SK-N-SH (cell line): ENCODE data around the gene YOD1. TPM values are rescaled to one million over a fixed set of nuclear protein-coding genes. Genes with fewer than 3 reads are reported as not detected.

ENCODE experiments used
- CTCF ChIA-PET: fragments of 300-600, 350-600 bp; formaldehyde crosslinking; extraction: SDS; loops from one replicate; lab custom pipeline; 2021; lab: Yijun Ruan, JAX
- POLR2A ChIA-PET: fragments of 350-600 bp; sonication (Branson Sonifier 250); formaldehyde crosslinking; extraction: SDS; loops from one replicate; lab custom pipeline; 2020; ENCODE audit warnings: antibody characterized with exemption, inconsistent platforms; lab: Yijun Ruan, JAX
- DNase-seq: peaks from one replicate; pipeline ENCODE4 v3.0.0; 2012
- H2AFZ ChIP-seq: fragments of 200-600 bp; sonication (generic); 2 replicates; pipeline ENCODE4 v1.8.1; 2016; ENCODE audit warnings: antibody characterized with exemption, mild to moderate bottlenecking, low read depth
- H3F3A ChIP-seq: fragments of 200-600 bp; sonication (generic); replicated peaks from 2 replicates; pipeline ENCODE3; 2016; ENCODE audit warnings: antibody characterized with exemption, mild to moderate bottlenecking; ENCODE audit not compliant: insufficient read depth
- H3K27ac ChIP-seq, 2 experiments: fragments of 200-500 bp in 1 of 2; fragments of 200-600 bp in 1 of 2; sonication (Bioruptor generic) in 1 of 2; sonication (generic), shearing (Covaris generic) in 1 of 2; 2 replicates each; pipeline versions ENCODE4 v1.5.1 to v1.6.1; 2014 to 2016; ENCODE audit warnings: low read depth in 2 of 2, inconsistent platforms in 1 of 2, low read length in 1 of 2, mild to moderate bottlenecking in 1 of 2, mixed read lengths in 1 of 2
- H3K27me3 ChIP-seq: fragments of 200-600 bp; sonication (generic), shearing (Covaris generic); 2 replicates; pipeline ENCODE4 v1.6.1; 2016; ENCODE audit warnings: mixed run types; ENCODE audit not compliant: insufficient read depth
- H3K36me3 ChIP-seq, 2 experiments: fragments of 200-500 bp in 1 of 2; fragments of 200-600 bp in 1 of 2; sonication (Bioruptor generic) in 1 of 2; sonication (generic) in 1 of 2; replicated peaks in 1 of 2; 2 replicates each; pipeline versions ENCODE3 to v1.5.1; 2014 to 2016; ENCODE audit warnings: low read length in 1 of 2, mild to moderate bottlenecking in 1 of 2; ENCODE audit not compliant: insufficient read depth in 2 of 2, control insufficient read depth in 1 of 2
- H3K4me1 ChIP-seq, 2 experiments: fragments of 200-500 bp in 1 of 2; fragments of 200-600 bp in 1 of 2; sonication (Bioruptor generic) in 1 of 2; sonication (generic), shearing (Covaris generic) in 1 of 2; 2 replicates each; pipeline versions ENCODE4 v1.5.1 to v1.6.1; 2014 to 2016; ENCODE audit warnings: low read depth in 1 of 2, low read length in 1 of 2, mixed run types in 1 of 2; ENCODE audit not compliant: insufficient read depth in 2 of 2, control insufficient read depth in 1 of 2
- H3K4me2 ChIP-seq: fragments of 200-600 bp; sonication (generic), shearing (Covaris generic); 2 replicates; pipeline ENCODE4 v1.6.1; 2017; ENCODE audit warnings: mixed run types
- H3K4me3 ChIP-seq, 2 experiments: fragments of 200-500 bp in 1 of 2; fragments of 200-600 bp in 1 of 2; sonication (Bioruptor generic) in 1 of 2; sonication (generic), shearing (Covaris generic) in 1 of 2; 2 replicates each; pipeline versions ENCODE4 v1.5.1 to v1.8.1; 2014 to 2016; ENCODE audit warnings: low read depth in 2 of 2, inconsistent platforms in 1 of 2, low read length in 1 of 2, mild to moderate bottlenecking in 1 of 2, mixed read lengths in 1 of 2, moderate library complexity in 1 of 2
- H3K79me2 ChIP-seq: fragments of 200-600 bp; sonication (generic); 2 replicates; pipeline ENCODE4 v1.8.1; 2017; ENCODE audit warnings: mild to moderate bottlenecking; ENCODE audit not compliant: insufficient read depth
- H3K9ac ChIP-seq: fragments of 200-600 bp; sonication (generic); 2 replicates; pipeline ENCODE4 v1.6.1; 2017; ENCODE audit warnings: mixed run types
- H3K9me2 ChIP-seq: fragments of 200-600 bp; sonication (generic); 2 replicates; pipeline ENCODE4 v1.6.1; 2017; ENCODE audit warnings: mixed run types
- H3K9me3 ChIP-seq: fragments of 200-600 bp; sonication (generic); 2 replicates; pipeline ENCODE4 v1.6.1; 2017; ENCODE audit warnings: mixed run types, mild to moderate bottlenecking, moderate library complexity
- H4K20me1 ChIP-seq: fragments of 200-600 bp; sonication (generic); 2 replicates; pipeline ENCODE4 v1.6.1; 2017; ENCODE audit warnings: mild to moderate bottlenecking, mixed run types; ENCODE audit not compliant: insufficient read depth
- CHD2 ChIP-seq: fragments of 150-350 bp; IDR thresholded peaks from 2 replicates; pipeline ENCODE4 v1.6.1; 2018; ENCODE audit warnings: low read length; ENCODE audit not compliant: partially characterized antibody
- EP300 ChIP-seq, 2 experiments: IDR thresholded peaks; 2 replicates each; pipeline versions ENCODE4 v1.4.0 to v1.6.1; 2012; ENCODE audit warnings: borderline replicate concordance in 1 of 2, low read depth in 1 of 2, low read length in 1 of 2
- EZH2phosphoT487 ChIP-seq: fragments of 200-600 bp; sonication (generic); IDR thresholded peaks from 2 replicates; pipeline ENCODE4 v1.6.1; 2017; ENCODE audit warnings: low read depth, mixed run types, mild to moderate bottlenecking, antibody characterized with exemption, moderate library complexity, borderline replicate concordance
- FOSL2 ChIP-seq: IDR thresholded peaks from 2 replicates; pipeline ENCODE4 v1.4.0; 2012; ENCODE audit warnings: low read depth, mild to moderate bottlenecking, moderate library complexity, borderline replicate concordance
- FOXJ3 ChIP-seq: sonication (generic); formaldehyde crosslinking; IDR thresholded peaks from 2 replicates; pipeline ENCODE4 v1.5.1; 2020; ENCODE audit warnings: mild to moderate bottlenecking, missing genetic modification reagents
- GABPA ChIP-seq: IDR thresholded peaks from 2 replicates; pipeline ENCODE4 v1.4.0; 2012; ENCODE audit warnings: low read depth, mild to moderate bottlenecking
- GATA2 ChIP-seq: sonication (generic); formaldehyde crosslinking; IDR thresholded peaks from 2 replicates; pipeline ENCODE4 v1.5.0; 2020; ENCODE audit warnings: mild to moderate bottlenecking, missing genetic modification reagents
- JUND ChIP-seq: IDR thresholded peaks from 2 replicates; pipeline ENCODE4 v1.4.0; 2012
- MEF2A ChIP-seq: IDR thresholded peaks from 2 replicates; pipeline ENCODE4 v1.4.0; 2012; ENCODE audit warnings: low read depth, borderline replicate concordance
- MXI1 ChIP-seq: IDR thresholded peaks from 2 replicates; pipeline ENCODE4 v1.6.1; 2012; ENCODE audit warnings: mild to moderate bottlenecking, low read depth, low read length, improper control_type of control experiment
- NFIC ChIP-seq: IDR thresholded peaks from 2 replicates; pipeline ENCODE4 v1.4.0; 2012; ENCODE audit warnings: borderline replicate concordance
- RAD21 ChIP-seq: IDR thresholded peaks from 2 replicates; pipeline ENCODE4 v1.6.1; 2012; ENCODE audit warnings: mild to moderate bottlenecking, low read length
- SIN3A ChIP-seq: IDR thresholded peaks from 2 replicates; pipeline ENCODE4 v1.6.1; 2012; ENCODE audit warnings: low read depth, mild to moderate bottlenecking, low read length, moderate library complexity, borderline replicate concordance
- SMC3 ChIP-seq: IDR thresholded peaks from 2 replicates; pipeline ENCODE4 v1.6.1; 2012; ENCODE audit warnings: low read depth, low read length, improper control_type of control experiment
- TAF1 ChIP-seq: IDR thresholded peaks from 2 replicates; pipeline ENCODE4 v1.6.1; 2012; ENCODE audit warnings: low read depth, mild to moderate bottlenecking, low read length, moderate library complexity, borderline replicate concordance
- TEAD4 ChIP-seq: IDR thresholded peaks from 2 replicates; pipeline ENCODE4 v1.4.0; 2012; ENCODE audit warnings: mild to moderate bottlenecking, borderline replicate concordance; ENCODE audit not compliant: insufficient read depth
- YY1 ChIP-seq: IDR thresholded peaks from 2 replicates; pipeline ENCODE4 v1.4.0; 2012; ENCODE audit warnings: low read depth, mild to moderate bottlenecking
- WGBS: methylation state at CpG from one replicate; pipeline ENCODE4 v1.1.6; 2017; ENCODE audit warnings: low lambda C conversion rate; 5-methylcytosine and 5-hydroxymethylcytosine counted together
- polyA plus RNA-seq, 3 experiments: library from polyadenylated mRNA; depleted of rRNA; stranded (reverse); fragments of >200 nt; gene quantifications; 2 replicates each; pipeline ENCODE4 v1.2.3, GENCODE V29; 2012
- TF ChIP-seq, protein P1 (sequence below): IDR thresholded peaks from 2 replicates; pipeline ENCODE4 v1.4.0; 2012; ENCODE audit warnings: low read depth, borderline replicate concordance
- TF ChIP-seq, protein P2 (sequence below): fragments of 150-350 bp; IDR thresholded peaks from 2 replicates; pipeline ENCODE4 v1.6.1; 2017; ENCODE audit warnings: antibody characterized with exemption, low read length, low read depth, borderline replicate concordance
- TF ChIP-seq, protein P3 (sequence below): IDR thresholded peaks from 2 replicates; pipeline ENCODE4 v1.4.0; 2012; ENCODE audit warnings: low read depth
- TF ChIP-seq, protein P4 (sequence below): fragments of 150-350 bp; IDR thresholded peaks from 2 replicates; pipeline ENCODE4 v1.6.1; 2016; ENCODE audit warnings: mild to moderate bottlenecking, low read depth, low read length
- TF ChIP-seq, protein P5 (sequence below): fragments of 200-600 bp; sonication (generic); IDR thresholded peaks from 2 replicates; pipeline ENCODE4 v1.6.1; 2017; ENCODE audit warnings: antibody characterized with exemption, mild to moderate bottlenecking, moderate library complexity
- TF ChIP-seq, protein P6 (sequence below): IDR thresholded peaks from 2 replicates; pipeline ENCODE4; 2012

The YOD1 gene
- polyA plus RNA-seq, 1 of the 3 experiments (the other 2 are of a cell fraction), result 0.79 TPM

DNA sequence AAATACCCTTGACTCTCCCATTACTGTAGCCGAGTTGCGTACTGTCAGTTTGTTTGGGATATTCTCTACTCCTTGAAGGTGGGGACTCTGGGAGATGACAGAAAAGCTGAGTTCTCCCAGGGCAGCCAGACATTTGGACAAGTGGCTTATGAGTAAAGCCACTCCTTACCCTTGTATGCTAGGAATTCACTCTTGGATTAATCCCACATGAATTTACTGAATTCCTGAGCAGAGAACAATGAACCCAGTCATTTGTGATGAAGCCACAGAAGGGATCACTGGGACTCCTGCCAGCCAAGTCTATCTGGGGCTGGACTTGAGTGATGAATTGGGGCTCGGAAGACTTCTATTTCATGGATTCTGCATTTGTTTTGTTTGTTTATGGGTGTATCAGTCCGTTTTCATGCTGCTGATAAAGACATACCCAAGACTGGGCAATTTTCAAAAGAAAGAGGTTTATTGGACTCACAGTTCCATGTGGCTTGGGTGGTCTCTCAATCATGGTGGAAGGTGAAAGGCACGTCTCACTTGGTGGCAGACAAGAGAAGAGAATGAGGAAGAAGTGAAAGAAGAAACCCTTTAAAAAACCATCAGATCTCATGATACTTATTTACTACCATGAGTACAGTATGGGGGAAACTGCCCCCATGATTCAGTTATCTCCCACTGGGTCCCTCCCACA is 43.5 kb downstream of the YOD1 start:
- H3K9ac ChIP-seq, result no peak overlapping the region
- TF ChIP-seq SIN3A (peak; percentile 40; the same call in 1 of the 2 replicates), JUND (peak; percentile 69), TAF1 (no peak; the same call in 1 of the 2 replicates), TEAD4 (peak; percentile 97), NFIC (peak; percentile 96), RAD21 (no peak), EP300 (IDR thresholded peaks at IDR 0.05; ENCODE audit: borderline replicate concordance in 1 of 2, low read depth in 1 of 2, low read length in 1 of 2) (peak; percentile 29 to 87; a peak in 1 of 4 replicates), MEF2A (no peak), GATA2 (CRISPR knock-in tag) (no peak), FOXJ3 (CRISPR knock-in tag) (no peak), EZH2phosphoT487 (no peak), MXI1 (no peak), GABPA (0 out of 2 replicates have a peak, but pooled peaks have one; percentile 24), CHD2 (no peak), SMC3 (no peak), YY1 (no peak), FOSL2 (peak; percentile 68; the same call in 1 of the 2 replicates)
- TF ChIP-seq, protein P1, sequence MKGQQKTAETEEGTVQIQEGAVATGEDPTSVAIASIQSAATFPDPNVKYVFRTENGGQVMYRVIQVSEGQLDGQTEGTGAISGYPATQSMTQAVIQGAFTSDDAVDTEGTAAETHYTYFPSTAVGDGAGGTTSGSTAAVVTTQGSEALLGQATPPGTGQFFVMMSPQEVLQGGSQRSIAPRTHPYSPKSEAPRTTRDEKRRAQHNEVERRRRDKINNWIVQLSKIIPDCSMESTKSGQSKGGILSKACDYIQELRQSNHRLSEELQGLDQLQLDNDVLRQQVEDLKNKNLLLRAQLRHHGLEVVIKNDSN, result no peak
- TF ChIP-seq, protein P2, sequence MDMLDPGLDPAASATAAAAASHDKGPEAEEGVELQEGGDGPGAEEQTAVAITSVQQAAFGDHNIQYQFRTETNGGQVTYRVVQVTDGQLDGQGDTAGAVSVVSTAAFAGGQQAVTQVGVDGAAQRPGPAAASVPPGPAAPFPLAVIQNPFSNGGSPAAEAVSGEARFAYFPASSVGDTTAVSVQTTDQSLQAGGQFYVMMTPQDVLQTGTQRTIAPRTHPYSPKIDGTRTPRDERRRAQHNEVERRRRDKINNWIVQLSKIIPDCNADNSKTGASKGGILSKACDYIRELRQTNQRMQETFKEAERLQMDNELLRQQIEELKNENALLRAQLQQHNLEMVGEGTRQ, result no peak
- TF ChIP-seq, protein P3, sequence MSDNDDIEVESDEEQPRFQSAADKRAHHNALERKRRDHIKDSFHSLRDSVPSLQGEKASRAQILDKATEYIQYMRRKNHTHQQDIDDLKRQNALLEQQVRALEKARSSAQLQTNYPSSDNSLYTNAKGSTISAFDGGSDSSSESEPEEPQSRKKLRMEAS, result peak; percentile 49; the same call in 1 of the 2 replicates
- TF ChIP-seq, protein P4, sequence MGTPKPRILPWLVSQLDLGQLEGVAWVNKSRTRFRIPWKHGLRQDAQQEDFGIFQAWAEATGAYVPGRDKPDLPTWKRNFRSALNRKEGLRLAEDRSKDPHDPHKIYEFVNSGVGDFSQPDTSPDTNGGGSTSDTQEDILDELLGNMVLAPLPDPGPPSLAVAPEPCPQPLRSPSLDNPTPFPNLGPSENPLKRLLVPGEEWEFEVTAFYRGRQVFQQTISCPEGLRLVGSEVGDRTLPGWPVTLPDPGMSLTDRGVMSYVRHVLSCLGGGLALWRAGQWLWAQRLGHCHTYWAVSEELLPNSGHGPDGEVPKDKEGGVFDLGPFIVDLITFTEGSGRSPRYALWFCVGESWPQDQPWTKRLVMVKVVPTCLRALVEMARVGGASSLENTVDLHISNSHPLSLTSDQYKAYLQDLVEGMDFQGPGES, result no peak
- TF ChIP-seq, protein P5, sequence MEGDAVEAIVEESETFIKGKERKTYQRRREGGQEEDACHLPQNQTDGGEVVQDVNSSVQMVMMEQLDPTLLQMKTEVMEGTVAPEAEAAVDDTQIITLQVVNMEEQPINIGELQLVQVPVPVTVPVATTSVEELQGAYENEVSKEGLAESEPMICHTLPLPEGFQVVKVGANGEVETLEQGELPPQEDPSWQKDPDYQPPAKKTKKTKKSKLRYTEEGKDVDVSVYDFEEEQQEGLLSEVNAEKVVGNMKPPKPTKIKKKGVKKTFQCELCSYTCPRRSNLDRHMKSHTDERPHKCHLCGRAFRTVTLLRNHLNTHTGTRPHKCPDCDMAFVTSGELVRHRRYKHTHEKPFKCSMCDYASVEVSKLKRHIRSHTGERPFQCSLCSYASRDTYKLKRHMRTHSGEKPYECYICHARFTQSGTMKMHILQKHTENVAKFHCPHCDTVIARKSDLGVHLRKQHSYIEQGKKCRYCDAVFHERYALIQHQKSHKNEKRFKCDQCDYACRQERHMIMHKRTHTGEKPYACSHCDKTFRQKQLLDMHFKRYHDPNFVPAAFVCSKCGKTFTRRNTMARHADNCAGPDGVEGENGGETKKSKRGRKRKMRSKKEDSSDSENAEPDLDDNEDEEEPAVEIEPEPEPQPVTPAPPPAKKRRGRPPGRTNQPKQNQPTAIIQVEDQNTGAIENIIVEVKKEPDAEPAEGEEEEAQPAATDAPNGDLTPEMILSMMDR, result no peak
- TF ChIP-seq, protein P6, sequence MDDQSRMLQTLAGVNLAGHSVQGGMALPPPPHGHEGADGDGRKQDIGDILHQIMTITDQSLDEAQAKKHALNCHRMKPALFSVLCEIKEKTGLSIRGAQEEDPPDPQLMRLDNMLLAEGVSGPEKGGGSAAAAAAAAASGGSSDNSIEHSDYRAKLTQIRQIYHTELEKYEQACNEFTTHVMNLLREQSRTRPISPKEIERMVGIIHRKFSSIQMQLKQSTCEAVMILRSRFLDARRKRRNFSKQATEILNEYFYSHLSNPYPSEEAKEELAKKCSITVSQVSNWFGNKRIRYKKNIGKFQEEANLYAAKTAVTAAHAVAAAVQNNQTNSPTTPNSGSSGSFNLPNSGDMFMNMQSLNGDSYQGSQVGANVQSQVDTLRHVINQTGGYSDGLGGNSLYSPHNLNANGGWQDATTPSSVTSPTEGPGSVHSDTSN, result peak; percentile 86

More for the DNA sequence above, 43.5 kb downstream of the YOD1 start:
- H4K20me1 ChIP-seq, result no peaks in the 10 kb centered on the region
- no peaks in the 10 kb centered on the region for H3K36me3 ChIP-seq
- no peaks in the 10 kb centered on the region for H3K27me3 ChIP-seq
- DNase-seq, result no peak
- no peak overlapping the region for H3K4me3 ChIP-seq
- H3K9me2 ChIP-seq, result no peaks in the 10 kb centered on the region
- peak overlapping the region; percentile 33 to 72; a peak in 3 of 4 replicates for H3K27ac ChIP-seq
- WGBS, result 15% methylated on average over 3 of the region's 5 CpGs
- ChIA-PET POLR2A (no interaction called here), CTCF (interaction anchor here (2.0 kb wide), 1 partner anchor 492 kb away, joined by 4 read pairs; no protein-coding TSS in a partner anchor)
- H3K4me2 ChIP-seq, result no peak overlapping the region; the same call in 1 of the 2 replicates
- H3K9me3 ChIP-seq, result no peaks in the 10 kb centered on the region
- H2AFZ ChIP-seq, result peak overlapping the region; percentile 2; the same call in 1 of the 2 replicates
- peaks cover 6 to 10% of the 10 kb centered on the region in 2 experiments; a peak in 2 of 4 replicates for H3K4me1 ChIP-seq
- H3F3A ChIP-seq, result no peaks in the 10 kb centered on the region
- H3K79me2 ChIP-seq, result no peaks in the 10 kb centered on the region
